SHP77 (cell line): ENCODE results near the gene PRDM16.

Experiments used
- DNase-seq, 2 experiments: peaks; one replicate each; lab custom pipeline; 2025; lab: John Stamatoyannopoulos, UW

The PRDM16 gene

DNA sequence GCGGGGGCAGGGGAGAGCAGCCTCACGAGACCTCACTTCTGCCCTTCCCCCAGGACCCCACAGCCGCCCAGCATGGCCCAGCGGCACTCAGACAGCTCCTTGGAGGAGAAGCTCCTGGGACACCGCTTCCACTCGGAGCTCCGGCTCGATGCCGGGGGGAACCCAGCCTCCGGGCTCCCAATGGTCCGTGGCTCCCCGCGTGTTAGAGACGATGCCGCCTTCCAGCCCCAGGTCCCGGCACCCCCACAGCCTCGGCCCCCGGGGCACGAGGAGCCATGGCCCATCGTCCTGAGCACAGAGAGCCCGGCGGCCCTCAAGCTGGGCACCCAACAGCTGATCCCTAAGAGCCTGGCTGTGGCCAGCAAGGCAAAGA lies 394.0 kb downstream of the PRDM16 start:
- DNase-seq = no peak

DNA sequence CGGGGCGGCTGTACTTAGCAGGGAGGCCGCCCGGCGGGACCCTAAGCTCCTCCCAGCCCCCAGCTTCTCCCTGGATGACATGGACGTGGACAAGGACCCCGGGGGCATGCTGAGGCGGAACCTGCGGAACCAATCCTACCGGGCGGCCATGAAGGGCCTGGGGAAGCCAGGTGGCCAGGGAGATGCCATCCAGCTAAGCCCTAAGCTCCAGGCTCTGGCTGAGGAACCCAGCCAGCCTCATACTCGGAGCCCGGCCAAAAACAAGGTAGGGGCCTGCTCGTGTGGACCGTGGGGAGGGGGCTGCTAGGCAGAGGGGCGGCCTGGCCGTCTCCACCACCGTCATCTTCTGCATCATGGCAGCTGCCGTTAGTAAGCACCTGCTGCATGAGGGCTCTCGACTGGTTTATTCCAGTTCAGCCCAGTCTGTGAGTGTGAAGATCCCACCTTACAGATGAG lies 394.4 kb downstream of the PRDM16 start:
- no peak for DNase-seq

- no peak for DNase-seq
These were observed 395.1 kb downstream of the PRDM16 start for GRCh38 chr1:3463891-3464648.

- DNase-seq = no peak
These were observed 395.6 kb downstream of the PRDM16 start for GRCh38 chr1:3464649-3465025.

GRCh38 chr1:3465091-3465934 lies 396.3 kb downstream of the PRDM16 start:
- DNase-seq = no peak

GRCh38 chr1:3465935-3466321 lies 396.9 kb downstream of the PRDM16 start:
- no peak for DNase-seq

GRCh38 chr1:3466366-3467075 lies 397.5 kb downstream of the PRDM16 start:
- no peak for DNase-seq

DNA sequence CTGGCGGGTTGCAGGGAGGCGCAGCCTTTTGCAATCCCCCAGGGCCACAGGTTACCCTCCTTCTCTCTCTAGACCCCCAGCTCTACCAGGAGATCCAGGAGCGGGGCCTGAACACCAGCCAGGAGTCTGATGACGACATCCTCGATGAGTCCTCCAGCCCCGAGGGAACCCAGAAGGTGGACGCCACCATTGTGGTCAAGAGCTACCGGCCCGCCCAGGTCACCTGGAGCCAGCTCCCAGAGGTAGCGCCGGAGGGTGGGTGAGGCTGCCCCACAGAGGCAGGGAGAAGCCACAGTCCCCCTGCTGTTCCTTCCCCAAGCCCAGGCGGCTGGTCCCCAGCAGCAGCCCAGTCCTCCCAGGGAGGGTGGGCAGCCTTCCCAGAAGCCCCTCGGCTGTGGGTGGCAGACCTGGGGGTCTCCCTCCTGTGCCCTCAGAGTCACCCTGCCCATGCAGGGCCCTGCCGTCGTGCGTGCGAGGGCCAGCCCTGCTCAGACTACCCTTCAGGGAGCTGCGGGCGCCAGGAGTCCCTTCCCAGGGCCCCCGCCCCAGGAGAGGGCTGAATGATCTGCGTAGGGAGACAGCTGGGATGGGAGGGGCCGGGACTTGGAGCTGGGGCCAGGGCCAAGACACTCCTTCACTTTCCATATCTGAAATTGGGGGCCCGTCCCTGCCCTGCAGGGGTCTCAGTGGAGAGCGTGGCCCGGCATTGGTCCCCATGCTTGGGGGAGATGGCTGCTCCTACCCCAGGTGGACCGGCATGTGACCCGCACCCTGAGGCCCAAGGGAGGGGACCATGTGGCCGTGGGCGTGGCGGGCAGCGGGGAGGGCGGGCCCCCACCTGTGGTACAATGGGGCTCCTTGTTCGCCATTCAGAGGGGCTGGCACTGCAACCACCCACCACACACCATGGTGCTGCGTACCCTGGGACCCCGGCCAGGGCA lies 398.4 kb downstream of the PRDM16 start:
- DNase-seq = no peak

GRCh38 chr1:3468236-3469103 lies 399.5 kb downstream of the PRDM16 start:
- DNase-seq = no peak

- DNase-seq = no peak
These were observed 400.3 kb downstream of the PRDM16 start for GRCh38 chr1:3469104-3469848.

DNA sequence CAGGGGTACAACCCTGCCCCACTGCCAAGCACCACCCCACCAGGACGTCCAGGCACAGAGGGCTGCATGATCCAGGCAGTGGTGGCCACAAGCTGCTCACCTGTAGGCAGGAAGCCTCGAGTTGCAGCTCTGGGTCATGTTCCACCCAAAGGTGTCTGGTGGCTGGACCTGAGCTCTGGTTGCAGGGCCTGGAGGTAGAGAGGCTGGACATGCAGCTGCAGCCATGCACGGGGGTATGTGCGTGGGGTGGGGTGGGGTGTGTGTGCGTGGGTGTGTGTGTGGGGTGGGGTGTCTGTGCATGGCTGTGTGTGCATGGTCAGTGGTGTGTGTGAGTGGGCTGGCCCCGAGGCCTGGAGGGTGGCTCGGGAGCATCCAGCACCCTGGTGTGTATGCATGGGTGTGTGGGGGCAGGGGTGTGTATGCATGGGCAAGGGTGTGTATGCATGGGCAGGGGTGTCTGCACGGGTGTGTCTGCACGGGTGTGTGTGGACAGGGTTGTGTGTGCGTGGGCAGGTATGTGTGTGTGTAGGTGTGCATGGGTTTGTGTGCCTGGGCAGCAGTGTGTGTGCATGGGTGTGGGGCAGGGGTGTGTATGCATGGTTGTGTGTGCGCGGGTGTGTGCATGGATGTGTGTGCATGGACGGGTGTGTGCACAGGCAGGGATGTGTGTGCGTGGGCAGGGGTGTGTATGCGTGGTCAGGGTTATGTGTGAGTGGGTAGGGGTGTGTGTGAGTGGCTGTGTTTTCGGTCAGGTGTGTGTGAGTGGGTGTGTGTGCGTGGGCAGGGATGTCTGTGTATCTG lies 401.0 kb downstream of the PRDM16 start:
- DNase-seq = no peak

GRCh38 chr1:3470650-3471355 lies 401.8 kb downstream of the PRDM16 start:
- DNase-seq = no peak

DNA sequence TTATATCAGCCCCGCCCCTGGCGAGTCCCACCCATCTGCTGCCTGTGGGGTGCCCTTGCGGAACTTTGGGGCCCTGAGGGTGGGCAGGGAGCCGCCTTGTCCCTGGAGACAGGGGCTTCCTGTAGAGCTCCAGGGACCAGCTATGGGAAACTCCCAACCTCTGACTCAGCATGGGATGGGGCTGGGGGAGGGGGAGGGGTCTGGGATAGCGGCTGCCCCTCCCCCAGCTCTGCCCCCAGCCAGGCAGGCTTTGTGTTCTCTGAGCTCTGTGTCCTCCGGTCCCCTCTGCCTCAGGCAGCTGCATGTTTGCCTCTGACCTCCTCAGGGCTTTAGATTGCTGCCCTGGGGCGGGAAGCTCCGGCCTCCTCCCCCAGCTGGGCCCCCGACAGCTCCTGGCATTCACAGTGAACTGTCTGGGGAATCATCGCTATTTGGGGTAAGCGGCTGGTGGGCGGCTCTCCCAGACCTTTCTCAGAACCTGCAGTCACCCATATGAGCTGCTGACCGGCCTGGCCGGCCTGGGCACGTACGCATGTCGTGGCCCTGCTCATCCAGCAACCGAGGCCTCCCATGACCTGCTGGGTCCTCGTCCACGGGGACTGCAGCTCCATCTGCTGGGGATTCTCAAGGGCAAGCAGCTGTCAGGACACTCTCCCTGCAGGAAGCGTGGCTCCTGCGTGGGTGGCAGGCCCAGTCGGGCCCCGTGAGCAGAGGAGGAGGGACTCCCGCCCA lies 402.5 kb downstream of the PRDM16 start:
- DNase-seq = no peak

DNA sequence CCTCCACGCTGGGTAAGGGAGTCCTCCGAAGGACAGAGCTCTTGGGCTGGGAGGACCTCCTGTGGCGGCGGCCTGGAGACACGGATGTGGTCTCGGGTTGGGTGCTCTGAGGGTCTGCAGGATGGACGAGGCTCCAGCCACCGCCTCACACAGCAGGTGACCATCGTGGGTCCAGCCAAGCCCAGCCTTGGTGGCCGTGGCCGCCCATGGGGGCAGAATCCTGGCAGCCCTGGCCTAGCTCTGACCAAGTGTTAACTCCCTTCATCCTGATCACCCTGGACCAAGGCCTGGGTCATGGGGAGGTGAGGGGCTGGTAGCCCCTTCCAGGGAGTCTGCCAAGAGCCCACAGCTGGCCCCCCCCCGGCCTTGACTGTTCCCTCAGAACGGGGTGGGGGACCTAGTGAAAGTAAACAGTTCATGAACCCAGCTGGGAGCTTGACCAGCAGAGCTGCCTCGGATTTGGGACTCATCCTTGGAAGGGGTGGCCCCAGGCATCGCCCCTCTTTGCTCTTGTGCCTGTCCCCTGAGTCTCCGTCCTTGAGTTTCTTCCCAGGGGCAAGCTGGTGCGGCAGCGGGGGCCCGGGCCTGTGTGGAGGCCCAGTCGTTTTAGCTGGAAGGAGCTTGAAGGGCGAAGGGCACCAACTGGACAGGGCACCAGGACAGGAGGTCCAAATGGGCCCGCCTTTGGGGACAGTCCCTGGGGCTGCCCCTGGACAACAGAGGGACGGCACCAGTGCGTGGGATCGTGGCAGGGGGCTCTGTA lies 403.3 kb downstream of the PRDM16 start:
- no peak for DNase-seq

DNA sequence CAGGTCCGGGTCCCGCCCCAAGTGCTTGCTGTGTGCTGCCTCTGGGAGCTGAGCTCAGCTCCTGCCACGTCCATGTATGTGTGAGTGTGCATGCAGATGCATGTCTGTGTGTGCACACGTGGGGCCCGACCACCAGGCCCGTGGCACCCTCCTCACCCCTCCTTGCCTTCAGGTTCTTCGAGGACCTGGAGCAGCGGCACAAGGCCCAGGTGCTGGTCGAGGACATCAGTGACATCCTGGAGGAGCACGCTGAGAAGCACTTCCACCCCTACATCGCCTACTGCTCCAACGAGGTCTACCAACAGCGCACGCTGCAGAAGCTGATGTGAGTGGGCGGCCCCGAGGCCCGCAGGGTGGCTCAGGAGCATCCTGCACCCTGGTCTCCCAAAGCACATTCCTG lies 403.9 kb downstream of the PRDM16 start:
- no peak for DNase-seq

GRCh38 chr1:3473381-3473844 lies 404.4 kb downstream of the PRDM16 start:
- DNase-seq = no peak

DNA sequence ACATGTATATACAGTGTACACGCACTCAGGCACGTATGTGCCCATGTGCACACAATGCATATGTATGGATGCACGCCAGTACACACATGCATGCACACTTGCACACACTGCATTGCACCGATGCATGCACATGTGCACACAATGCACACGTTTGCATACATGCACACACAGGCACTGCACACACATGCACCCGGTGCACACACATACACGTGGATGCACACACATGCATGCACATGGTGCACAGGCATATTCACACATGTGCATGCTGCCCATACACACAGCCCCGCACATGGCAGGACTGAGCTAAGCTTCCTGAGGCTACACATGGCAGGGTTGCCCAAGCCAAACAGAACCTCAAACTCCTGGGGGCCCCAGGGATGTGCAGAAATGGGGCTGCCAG lies 405.0 kb downstream of the PRDM16 start:
- DNase-seq = no peak
